Stimulated activated naive CD4-positive, alpha-beta T cell (primary cell): ENCODE data around the gene DLX2.
A peak's percentile ranks its signal among the peaks of the same experiment; 100 is the strongest.
"Not testable (repeated sequence)": the region's sequence is repeated elsewhere in the genome, so short reads cannot be mapped to it uniquely, and the experiment has no call there.

Source experiments
- DNase-seq, 6 experiments: peaks; one replicate each; lab custom pipeline; 2025; lab: John Stamatoyannopoulos, UW

Gene DLX2

GRCh38 chr2:172083628-172084394, 18.9 kb downstream of the DLX2 start:
- peak in 2 of 6 experiments; percentile 35 to 42 for DNase-seq

GRCh38 chr2:172082944-172083627, 19.6 kb downstream of the DLX2 start:
- DNase-seq, result peak in 3 of 6 experiments; percentile 9 to 34 (median 33)

- peak in 3 of 6 experiments; percentile 7 to 45 (median 9) for DNase-seq
Measured at GRCh38 chr2:172082105-172082943, 20.4 kb downstream of the DLX2 start.

- peak in 3 of 6 experiments; percentile 27 to 57 (median 34) for DNase-seq
Measured at GRCh38 chr2:172081221-172082022, 21.3 kb downstream of the DLX2 start.

- peak in 1 of 6 experiments; percentile 39 for DNase-seq
Measured at GRCh38 chr2:172080641-172081220, 22.0 kb downstream of the DLX2 start.

- peak in 1 of 6 experiments; percentile 39 for DNase-seq
Measured at GRCh38 chr2:172079838-172080640, 22.7 kb downstream of the DLX2 start.

GRCh38 chr2:172079416-172079815, 23.3 kb downstream of the DLX2 start:
- DNase-seq, result peak in 1 of 6 experiments; percentile 11

- DNase-seq, result no peak
Measured at GRCh38 chr2:172074254-172074653, 28.4 kb downstream of the DLX2 start.

- no peak for DNase-seq
Measured at GRCh38 chr2:172073518-172073917, 29.2 kb downstream of the DLX2 start.

- no peak for DNase-seq
Measured at GRCh38 chr2:172072706-172073105, 30.0 kb downstream of the DLX2 start.

GRCh38 chr2:172072303-172072702, 30.4 kb downstream of the DLX2 start:
- no peak for DNase-seq

GRCh38 chr2:172070936-172071335, 31.8 kb downstream of the DLX2 start:
- DNase-seq, result no peak

- not testable (repeated sequence) for DNase-seq
Measured at GRCh38 chr2:172067905-172068304, 34.8 kb downstream of the DLX2 start.

GRCh38 chr2:172066394-172066886, 36.3 kb downstream of the DLX2 start:
- no peak for DNase-seq

- no peak for DNase-seq
Measured at GRCh38 chr2:172065111-172065510, 37.6 kb downstream of the DLX2 start.

- DNase-seq, result no peak
Measured at GRCh38 chr2:172063446-172063845, 39.3 kb downstream of the DLX2 start.

GRCh38 chr2:172062402-172063004, 40.2 kb downstream of the DLX2 start:
- DNase-seq, result no peak

GRCh38 chr2:172060118-172060517, 42.6 kb downstream of the DLX2 start:
- not testable (repeated sequence) for DNase-seq

- DNase-seq, result no peak
Measured at GRCh38 chr2:172058660-172059059, 44.0 kb downstream of the DLX2 start.

GRCh38 chr2:172056293-172056692, 46.4 kb downstream of the DLX2 start:
- no peak for DNase-seq
